Prostate gland (tissue), 2 donors: ENCODE results near the gene EPN1. TPM values are rescaled to one million over a fixed set of nuclear protein-coding genes. Genes with fewer than 3 reads are reported as not detected.

Experiments
- DNase-seq: peaks from one replicate; pipeline ENCODE4 v3.0.0-alpha.2; 2019; ENCODE audit warnings: low spot score
- H3K27ac ChIP-seq, 2 donors: fragments of 200-600 bp; sonication (generic); 2 replicates each; pipeline ENCODE4 v1.5.1; 2017 to 2019
- H3K27me3 ChIP-seq: fragments of 200-600 bp; sonication (generic); replicated peaks from 2 replicates; pipeline ENCODE4 v1.5.1; 2019; ENCODE audit not compliant: insufficient read depth
- H3K36me3 ChIP-seq, 2 donors: fragments of 200-600 bp; sonication (generic); 1 replicate in 1 of 2; 2 replicates in 1 of 2; pipeline versions ENCODE4 v1.5.1 to v1.8.1; 2017 to 2019
- H3K4me1 ChIP-seq: fragments of 200-600 bp; sonication (generic); replicated peaks from 2 replicates; pipeline ENCODE4 v1.5.1; 2019
- H3K4me3 ChIP-seq, 2 donors: fragments of 200-600 bp; sonication (generic); 2 replicates each; pipeline ENCODE4 v1.5.1; 2017 to 2019
- H3K9me3 ChIP-seq: fragments of 200-600 bp; sonication (generic); 2 replicates; pipeline ENCODE4 v1.5.1; 2017
- CTCF ChIP-seq, 4 experiments: fragments of 200-600 bp in 2 of 4; fragments of 450-650 bp in 2 of 4; sonication (generic) in 2 of 4; IDR thresholded peaks; 1 replicate in 3 of 4; 2 replicates in 1 of 4; pipeline ENCODE4 v1.5.1; 2016 to 2019; ENCODE audit warnings: antibody characterized with exemption in 4 of 4, mild to moderate bottlenecking in 2 of 4, moderate library complexity in 2 of 4
- POLR2A ChIP-seq: fragments of 450-650 bp; IDR thresholded peaks from one replicate; pipeline ENCODE4 v1.6.1; 2016; ENCODE audit warnings: antibody characterized with exemption, mild to moderate bottlenecking
- POLR2AphosphoS5 ChIP-seq: sonication (generic); formaldehyde crosslinking; IDR thresholded peaks from one replicate; pipeline ENCODE4 v1.6.1; 2017; ENCODE audit warnings: antibody characterized with exemption
- WGBS: methylation state at CpG from one replicate; pipeline ENCODE4 v1.1.5; 2018; 5-methylcytosine and 5-hydroxymethylcytosine counted together
- intact Hi-C: fragments of 100-400 bp; cut with DNase I; formaldehyde crosslinking; loops from one replicate; pipeline ENCODE4 v1.14.2; 2022
- total RNA-seq, 2 donors: library from RNA; depleted of rRNA; stranded (reverse); fragments of >200 nt; gene quantifications; one replicate each; pipeline ENCODE4 v1.1.0, GENCODE V29; 2016

EPN1 gene
- total RNA-seq, 2 donors from 2014 or later = 160 to 345 TPM

- Histone ChIP-seq H3K36me3 (peaks cover 22 to 31% of the 10 kb centered on the region in 2 donors), H3K4me3 (no peak overlapping the region), H3K27me3 (no peaks in the 10 kb centered on the region), H3K9me3 (no peaks in the 10 kb centered on the region), H3K27ac (no peak overlapping the region), H3K4me1 (peaks cover 28% of the 10 kb centered on the region)
- TF ChIP-seq CTCF (IDR thresholded peaks at IDR 0.05) (no peak), POLR2AphosphoS5 (no peak), POLR2A (no peak)
- 72% methylated on average over 9 of the region's 9 CpGs for WGBS
- intact Hi-C loops = loop anchor here (10.0 kb wide), 1 partner anchor 545 kb away; the partner anchor contains the start of gene PPP1R12C
- no peak for DNase-seq
Measured at GRCh38 chr19:55659822-55660221, 15.2 kb upstream of the EPN1 start.

GRCh38 chr19:55660404-55660803, 14.6 kb upstream of the EPN1 start:
- TF ChIP-seq POLR2AphosphoS5 (no peak), CTCF (IDR thresholded peaks at IDR 0.05) (no peak), POLR2A (no peak)
- no peak overlapping the region for H3K27ac ChIP-seq
- H3K4me1 ChIP-seq = peaks cover 28% of the 10 kb centered on the region
- no peak for DNase-seq
- H3K4me3 ChIP-seq = no peak overlapping the region
- peaks cover 22 to 32% of the 10 kb centered on the region in 2 donors for H3K36me3 ChIP-seq
- intact Hi-C loops = no loop called here
- H3K9me3 ChIP-seq = no peaks in the 10 kb centered on the region
- 86% methylated on average over 11 of the region's 12 CpGs for WGBS
- no peaks in the 10 kb centered on the region for H3K27me3 ChIP-seq

- peaks cover 25 to 32% of the 10 kb centered on the region in 2 donors for H3K36me3 ChIP-seq
Measured at GRCh38 chr19:55660991-55661390, 14.0 kb upstream of the EPN1 start.

GRCh38 chr19:55661826-55662225, 13.2 kb upstream of the EPN1 start:
- intact Hi-C loops = no loop called here
- no peak for TF ChIP-seq CTCF (IDR thresholded peaks at IDR 0.05)
- no peak for TF ChIP-seq POLR2AphosphoS5
- H3K27me3 ChIP-seq = no peaks in the 10 kb centered on the region
- H3K4me3 ChIP-seq = no peak overlapping the region
- H3K27ac ChIP-seq = no peak overlapping the region
- DNase-seq = no peak
- WGBS = 65% methylated on average over 7 of the region's 7 CpGs
- H3K9me3 ChIP-seq = no peaks in the 10 kb centered on the region
- peaks cover 20% of the 10 kb centered on the region for H3K4me1 ChIP-seq
- peaks cover 25 to 39% of the 10 kb centered on the region in 2 donors for H3K36me3 ChIP-seq

More at GRCh38 chr19:55660991-55661390, 14.0 kb upstream of the EPN1 start:
- H3K27me3 ChIP-seq = no peaks in the 10 kb centered on the region
- intact Hi-C loops = no loop called here
- no peak overlapping the region for H3K27ac ChIP-seq
- no peak for DNase-seq
- TF ChIP-seq CTCF (IDR thresholded peaks at IDR 0.05) = no peak
- no peak for TF ChIP-seq POLR2A
- TF ChIP-seq POLR2AphosphoS5 = no peak
- WGBS = 69% methylated on average over 16 of the region's 16 CpGs
- no peaks in the 10 kb centered on the region for H3K9me3 ChIP-seq
- H3K4me3 ChIP-seq = no peak overlapping the region
- peaks cover 28% of the 10 kb centered on the region for H3K4me1 ChIP-seq

GRCh38 chr19:55663846-55664536, 11.0 kb upstream of the EPN1 start:
- intact Hi-C loops = no loop called here
- Histone ChIP-seq H3K27ac (no peak overlapping the region), H3K27me3 (no peaks in the 10 kb centered on the region), H3K36me3 (peaks cover 32 to 51% of the 10 kb centered on the region in 2 donors), H3K4me3 (no peak overlapping the region), H3K9me3 (no peaks in the 10 kb centered on the region), H3K4me1 (peaks cover under 1% of the 10 kb centered on the region)
- 87% methylated on average over 20 of the region's 20 CpGs for WGBS
- no peak for TF ChIP-seq POLR2A
- no peak for TF ChIP-seq CTCF (IDR thresholded peaks at IDR 0.05)
- no peak for TF ChIP-seq POLR2AphosphoS5
- DNase-seq = no peak
